D341Med (cell line): ENCODE results near the gene INTS3.
A peak's percentile ranks its signal among the peaks of the same experiment; 100 is the strongest.
"Not testable (repeated sequence)": the region's sequence is repeated elsewhere in the genome, so short reads cannot be mapped to it uniquely, and the experiment has no call there.

Experiments used
- DNase-seq: peaks from one replicate; pipeline ENCODE4 v3.0.0; 2012; ENCODE audit warnings: low spot score

Gene INTS3

DNA sequence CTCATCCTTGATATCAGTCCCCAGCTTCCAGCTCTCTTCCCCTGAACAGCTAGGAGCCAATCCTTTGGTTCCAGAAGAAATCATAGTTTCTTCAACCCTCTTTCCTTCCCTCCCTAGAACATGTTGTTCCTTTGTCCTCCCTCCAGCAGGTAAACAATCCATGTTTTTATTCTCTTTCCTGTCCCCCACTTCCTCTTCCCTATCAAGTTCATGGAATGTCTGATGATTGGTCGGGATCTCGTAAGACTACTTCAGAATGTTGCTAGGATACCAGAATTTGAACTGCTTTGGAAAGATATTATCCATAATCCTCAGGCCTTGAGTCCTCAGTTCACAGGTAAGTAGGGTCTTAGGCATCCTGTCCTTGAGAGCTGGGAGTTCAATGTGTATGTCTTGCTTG is 24.2 kb downstream of the INTS3 start:
- no peak for DNase-seq

DNA sequence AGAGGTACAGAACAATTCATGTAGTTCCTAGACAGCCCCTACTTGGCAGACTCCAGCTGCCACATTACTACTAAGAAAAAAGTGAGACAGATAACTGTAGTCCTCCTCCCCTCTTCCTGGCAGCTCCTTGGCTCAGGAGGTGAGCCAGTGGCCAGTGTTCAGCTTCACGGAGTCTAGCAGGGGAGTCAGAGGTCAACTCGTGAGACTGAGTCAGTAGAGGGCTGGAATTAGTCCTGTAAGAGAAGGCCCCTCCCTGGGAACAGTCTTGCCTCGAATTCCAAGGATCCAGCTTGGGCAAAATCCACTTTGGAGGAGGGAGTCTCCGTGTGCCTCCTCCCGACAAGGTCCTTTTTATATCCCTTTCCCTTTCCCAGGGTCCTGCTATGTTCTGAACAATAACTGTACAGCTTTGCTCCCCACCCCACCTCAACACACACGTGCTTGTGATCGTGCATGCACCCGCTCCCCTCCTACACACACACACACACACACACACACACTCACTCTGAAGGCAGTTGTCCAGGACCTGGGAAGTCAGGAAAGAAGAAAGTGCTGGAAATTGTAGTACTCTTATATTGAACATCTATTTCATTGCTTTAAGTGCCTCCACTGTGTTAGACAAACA is 24.8 kb downstream of the INTS3 start:
- no peak for DNase-seq

DNA sequence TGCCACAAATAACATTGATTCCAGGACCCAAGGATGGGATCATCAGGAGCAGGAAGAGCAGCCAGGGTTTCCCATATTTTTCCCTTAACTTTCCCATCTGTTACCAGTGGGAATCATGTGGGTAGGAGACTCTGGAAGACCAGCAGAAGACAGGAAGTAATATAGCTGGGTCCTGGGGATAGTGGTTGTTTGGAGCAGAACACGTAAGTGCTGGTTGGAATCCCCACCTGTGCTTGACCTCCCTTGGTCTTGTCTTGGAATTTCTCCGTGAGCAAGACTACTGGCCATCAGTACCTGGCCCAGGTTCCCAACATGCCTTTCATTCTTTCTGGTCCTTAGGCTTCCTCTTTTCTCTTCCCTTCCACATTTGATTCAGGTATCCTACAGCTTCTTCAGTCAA is 26.4 kb downstream of the INTS3 start:
- no peak for DNase-seq

DNA sequence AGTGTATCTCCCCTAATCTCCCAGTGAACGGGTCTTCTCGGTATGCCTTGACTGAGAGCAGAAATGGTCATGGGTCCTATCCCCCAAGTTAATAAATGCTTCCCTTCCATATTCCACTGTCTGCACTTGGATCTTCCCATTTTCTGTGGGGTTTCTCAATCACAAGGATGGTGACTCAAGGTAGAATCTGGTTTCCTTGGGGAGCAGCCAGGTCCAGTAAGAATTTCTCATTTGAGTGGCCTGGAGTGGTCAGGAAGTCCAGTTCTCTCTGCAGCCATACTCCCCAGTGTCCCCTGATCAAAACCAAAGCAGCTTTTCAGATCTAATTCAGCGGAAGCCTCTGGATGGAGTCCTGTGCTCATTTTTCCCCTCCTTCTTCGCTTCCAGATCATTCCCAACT is 32.6 kb downstream of the INTS3 start:
- no peak for DNase-seq

DNA sequence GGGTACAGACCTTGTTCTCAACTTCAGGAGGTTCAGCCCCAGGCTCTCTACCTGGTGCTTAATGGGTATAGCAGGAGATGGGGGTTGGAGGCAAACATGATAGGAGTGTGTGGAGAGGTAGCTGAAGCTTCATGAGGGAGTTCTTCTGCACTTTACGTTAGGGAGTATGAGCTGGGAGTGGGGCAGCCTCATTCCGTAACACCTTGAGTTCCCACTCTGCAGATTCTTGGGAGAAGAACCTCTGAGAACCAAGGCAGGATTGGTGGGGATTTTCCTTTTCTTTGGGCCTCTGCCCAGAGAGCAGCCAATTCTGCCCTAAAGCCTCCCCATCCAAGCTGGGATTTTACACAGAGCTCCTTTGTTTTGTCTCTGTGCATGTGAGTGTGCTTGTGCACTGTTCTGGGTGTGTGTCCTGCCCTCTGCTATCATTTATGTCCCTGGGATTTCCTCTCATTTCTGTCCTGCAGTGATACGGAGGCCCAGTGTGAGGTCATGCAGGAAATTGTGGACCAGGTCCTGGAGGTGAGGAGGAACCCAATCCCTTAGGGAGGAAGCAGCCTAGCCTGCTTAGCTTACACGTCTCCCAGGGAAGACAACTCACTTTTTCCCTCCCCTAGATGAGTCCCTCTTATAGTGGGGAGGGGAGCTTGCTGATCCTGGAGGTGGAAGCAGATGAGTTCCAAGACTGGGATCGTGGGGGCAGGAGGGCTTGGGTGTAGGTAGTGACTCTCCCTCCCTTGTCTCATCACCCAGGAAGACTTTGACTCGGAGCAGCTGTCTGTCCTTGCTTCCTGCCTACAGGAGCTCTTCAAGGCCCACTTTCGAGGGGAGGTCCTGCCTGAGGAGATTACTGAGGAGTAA is 35.7 kb downstream of the INTS3 start:
- no peak for DNase-seq

DNA sequence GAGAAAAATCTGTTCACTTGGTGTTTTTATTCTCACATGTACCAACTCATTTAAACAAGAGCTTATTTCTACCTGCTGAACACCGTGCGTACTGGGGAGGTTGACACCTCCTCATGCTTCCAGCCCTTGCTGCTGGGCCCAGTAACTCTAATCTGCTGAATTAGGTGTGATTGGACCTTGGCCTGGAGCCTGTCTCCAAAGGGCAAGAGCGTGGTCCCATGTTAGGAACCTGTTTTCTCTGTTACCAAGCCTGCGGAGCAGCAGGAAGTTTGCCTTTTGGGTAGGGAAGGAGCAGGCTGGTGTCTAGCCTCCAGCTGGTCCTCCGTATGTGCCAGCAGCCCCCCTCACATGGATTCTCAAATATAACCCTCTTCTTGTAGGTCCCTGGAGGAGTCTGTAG is 36.5 kb downstream of the INTS3 start:
- DNase-seq, result no peak

DNA sequence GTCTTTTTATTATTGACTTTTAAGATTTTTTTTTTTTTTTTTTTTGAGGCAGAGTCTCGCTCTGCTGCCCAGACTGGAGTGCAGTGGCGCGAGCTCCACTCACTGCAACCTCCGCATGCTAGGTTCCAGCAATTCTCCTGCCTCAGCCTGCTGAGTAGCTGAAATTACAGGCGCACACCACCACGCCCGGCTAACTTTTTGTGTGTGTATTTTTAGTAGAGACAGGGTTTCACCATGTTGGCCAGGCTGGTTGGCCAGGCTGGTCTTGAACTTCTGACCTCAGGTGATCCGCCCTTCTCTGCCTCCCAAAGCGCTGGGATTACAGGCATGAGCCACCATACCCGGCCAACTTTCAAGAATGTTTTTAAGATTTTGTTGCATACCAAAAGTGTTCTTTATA is 38.8 kb downstream of the INTS3 start:
- not testable (repeated sequence) for DNase-seq

DNA sequence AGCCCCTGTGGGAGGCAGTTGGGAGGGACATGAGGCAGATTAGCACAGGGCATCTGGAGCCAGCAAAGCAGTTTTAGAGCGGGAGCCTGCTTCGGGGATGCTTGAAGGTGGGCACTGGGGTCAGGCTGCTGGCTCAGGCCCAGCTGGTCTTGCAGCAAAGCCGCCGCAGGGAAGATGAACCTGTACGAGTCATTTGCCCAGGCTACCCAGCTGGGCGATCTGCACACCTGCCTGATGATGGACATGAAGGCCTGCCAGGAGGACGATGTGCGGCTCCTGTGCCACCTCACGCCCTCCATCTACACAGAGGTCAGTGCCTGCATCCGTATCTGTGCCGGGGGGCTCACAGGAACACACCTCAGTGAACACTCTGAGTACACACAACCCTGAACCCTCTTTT is 39.7 kb downstream of the INTS3 start:
- DNase-seq, result no peak

DNA sequence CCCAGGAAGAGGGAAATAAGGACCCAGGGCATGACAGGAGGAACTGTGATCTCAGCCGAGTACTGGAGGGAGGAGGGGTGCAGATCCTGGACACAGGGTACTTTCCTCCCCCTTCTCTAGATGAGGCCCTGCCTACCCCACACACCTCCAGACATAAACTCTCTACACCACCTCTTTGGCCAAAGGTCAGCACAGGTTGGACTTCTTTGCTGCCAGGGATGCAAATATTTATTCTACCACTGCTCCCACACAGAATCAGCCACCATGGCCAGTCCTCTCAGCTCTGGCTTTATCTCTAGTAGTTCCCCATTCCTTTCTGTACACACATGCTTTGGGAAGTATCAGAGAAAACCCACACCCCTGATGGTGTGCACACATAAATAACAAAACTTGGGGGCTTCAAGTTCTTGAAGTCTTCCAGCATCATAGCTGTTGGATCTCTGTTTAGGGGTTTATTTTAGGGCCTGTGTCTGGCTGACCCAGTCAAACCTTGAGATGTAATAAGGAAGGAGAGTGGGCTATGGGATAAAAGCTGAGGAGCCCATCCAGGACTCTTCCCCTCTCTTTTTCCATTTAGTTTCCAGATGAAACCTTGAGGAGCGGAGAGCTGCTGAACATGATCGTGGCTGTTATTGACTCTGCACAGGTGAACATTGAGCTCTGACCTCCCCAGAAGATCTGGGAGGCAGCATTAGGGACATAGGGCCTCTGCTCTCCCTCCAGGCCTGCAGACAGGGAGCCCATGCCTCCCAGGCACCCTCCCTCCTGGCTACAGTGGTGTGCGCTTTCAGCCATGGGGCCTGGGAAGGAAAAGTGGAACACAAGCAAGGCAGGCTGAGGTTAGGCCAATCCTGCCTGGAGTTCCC is 40.7 kb downstream of the INTS3 start:
- no peak for DNase-seq

DNA sequence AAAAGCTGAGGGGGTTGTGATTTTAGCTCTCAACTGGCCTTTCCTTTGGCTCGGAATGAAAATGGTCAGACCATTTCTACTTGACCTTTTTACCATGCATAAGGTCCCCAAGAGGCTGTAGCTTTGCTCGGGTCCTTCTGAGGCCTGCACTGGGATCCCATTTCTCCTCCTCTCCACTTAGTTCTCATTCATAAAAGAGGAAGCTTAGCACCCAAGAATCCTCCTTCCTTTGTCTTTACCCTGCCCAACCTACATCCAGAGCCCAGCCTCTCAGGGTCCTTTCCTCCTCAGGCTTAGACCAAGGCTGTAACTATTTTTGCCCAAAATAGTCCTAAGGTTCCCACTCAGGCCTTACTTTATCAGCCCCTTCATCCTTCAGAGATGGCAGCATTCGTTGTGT is 41.4 kb downstream of the INTS3 start:
- no peak for DNase-seq

DNA sequence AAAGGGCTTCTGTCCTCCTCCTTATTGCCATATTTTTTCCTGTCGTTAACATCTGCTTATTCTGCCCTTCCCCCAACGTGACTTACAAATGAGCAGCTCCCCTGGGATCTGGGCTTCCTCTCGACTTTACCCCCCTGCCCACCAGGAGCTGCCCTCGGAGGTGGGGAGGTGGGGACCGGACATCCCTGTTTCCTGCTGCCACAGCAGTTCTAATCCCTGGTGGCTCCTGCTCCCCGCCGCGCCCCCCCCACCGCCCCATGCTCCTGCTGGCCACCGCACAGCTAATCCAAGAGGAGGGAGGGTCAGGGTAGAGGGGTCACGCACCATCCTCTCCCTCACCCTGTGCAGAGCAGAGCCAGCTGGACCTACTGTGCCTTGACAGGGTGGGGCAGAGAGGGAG is 42.9 kb downstream of the INTS3 start:
- no peak for DNase-seq

DNA sequence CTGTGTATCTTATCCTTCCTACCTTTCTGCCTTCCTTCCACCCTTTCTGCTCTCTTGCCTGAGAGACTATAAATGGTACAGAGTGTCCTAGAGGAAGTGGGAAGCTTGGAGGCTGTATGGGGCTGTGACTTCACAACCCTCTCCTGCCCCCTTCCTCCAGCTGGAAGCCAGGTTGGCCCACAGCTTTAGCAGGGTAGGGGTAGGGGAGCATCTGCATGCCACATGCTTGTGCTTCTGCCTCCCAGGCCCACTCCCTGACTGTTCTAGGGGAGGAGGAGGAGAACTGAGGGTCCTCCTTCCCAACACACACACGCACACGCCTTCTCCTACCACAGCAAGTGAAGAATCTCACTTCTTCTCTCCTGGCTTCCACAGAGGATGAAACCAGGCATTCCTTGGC is 43.4 kb downstream of the INTS3 start:
- DNase-seq, result no peak

DNA sequence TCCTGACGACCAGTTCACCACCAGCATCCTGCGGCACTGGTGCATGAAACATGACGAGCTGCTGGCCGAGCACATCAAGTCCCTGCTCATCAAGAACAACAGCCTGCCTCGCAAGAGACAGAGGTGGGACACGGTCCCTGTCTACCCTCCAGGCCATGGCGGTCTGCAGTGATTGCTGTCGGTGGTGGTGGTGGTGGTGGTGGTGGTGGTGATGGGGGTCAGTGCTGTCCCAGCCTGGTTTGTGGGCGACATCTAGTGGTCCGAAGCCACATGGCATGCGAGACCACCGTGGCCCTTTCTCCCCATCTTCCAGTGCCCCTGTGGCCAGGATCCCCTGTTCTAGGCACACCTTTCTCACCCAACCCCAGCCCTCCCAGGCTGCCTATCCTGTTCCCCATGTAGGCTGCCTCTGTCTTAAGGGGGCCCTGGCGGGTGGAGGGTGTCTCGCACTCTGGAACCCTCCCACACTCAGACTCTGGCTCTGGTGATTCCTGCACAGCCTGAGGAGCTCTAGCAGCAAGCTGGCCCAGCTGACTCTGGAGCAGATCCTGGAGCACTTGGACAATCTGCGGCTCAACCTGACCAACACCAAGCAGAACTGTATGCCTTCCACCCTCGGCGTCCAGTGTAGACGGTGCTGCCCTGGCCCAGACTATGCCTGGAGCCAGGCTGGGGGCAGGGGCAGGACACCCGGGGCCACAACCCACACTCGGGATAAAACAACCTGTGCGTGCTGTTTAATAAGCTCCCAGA is 44.2 kb downstream of the INTS3 start:
- peak; percentile 69 for DNase-seq

DNA sequence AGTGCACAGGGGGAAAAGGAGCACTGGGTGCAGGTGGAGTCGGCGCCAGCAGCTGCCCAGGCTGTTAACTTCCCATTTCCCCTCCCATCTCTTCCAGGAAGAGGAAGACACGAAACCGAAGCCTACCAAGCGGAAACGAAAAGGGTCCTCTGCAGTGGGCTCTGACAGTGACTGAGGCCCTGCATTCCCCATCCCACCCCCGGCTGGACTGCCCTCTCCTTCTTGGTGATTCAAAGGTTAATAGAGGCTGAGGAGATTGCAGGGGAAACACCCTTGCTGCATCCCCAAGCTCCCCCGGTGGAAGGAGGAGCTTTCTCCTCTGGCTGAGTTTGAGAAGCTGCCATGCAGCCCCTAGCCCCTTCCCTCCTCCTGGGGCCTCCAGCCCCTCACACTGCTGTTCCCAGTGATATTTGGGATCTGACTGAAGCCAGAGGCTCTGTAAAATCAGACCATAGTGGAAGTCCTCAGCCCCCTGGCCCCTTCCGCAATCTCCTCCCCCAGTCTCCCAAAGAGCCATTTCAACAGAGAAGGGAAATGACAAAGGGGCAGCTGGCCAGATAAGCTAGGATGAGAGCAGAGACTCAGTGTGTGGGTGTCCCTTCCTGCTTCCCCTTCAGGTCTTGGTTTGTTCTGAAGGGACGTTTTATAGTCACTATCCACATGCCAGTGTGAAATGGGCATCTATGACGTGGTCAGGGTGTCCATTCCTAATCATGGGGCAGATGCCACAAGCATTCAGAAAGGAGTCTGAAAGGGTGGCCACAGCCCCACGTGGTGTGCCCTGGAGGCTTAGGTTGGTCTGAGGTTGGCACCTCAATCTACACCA is 45.5 kb downstream of the INTS3 start:
- no peak for DNase-seq

DNA sequence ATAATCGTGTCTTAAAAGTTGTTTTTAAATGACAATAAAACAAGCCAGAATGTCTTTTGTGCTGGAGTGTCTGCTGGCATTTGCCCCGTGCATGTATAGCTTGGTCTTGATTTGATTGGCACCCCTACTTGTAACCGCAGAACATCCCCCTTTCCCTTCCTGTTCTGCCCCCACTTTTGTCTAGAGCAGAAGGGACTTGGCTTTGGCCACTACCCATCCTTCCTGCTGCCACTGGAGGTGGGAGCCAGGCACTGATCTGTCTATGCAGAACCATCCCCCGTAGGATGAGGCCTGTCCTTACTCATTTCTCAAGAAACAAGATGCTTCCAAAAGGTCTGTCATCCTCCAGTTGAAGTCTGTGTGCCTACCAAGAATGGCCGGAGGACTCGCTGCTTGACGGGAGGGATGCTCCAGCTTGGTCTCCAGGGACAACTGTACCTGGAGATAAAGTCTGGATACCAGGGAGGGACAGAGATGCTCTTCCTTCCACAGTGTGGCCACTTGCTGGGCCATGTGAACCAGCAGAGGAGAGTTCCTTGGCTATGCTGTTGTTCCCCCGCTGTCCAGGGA is 46.3 kb downstream of the INTS3 start:
- no peak for DNase-seq

DNA sequence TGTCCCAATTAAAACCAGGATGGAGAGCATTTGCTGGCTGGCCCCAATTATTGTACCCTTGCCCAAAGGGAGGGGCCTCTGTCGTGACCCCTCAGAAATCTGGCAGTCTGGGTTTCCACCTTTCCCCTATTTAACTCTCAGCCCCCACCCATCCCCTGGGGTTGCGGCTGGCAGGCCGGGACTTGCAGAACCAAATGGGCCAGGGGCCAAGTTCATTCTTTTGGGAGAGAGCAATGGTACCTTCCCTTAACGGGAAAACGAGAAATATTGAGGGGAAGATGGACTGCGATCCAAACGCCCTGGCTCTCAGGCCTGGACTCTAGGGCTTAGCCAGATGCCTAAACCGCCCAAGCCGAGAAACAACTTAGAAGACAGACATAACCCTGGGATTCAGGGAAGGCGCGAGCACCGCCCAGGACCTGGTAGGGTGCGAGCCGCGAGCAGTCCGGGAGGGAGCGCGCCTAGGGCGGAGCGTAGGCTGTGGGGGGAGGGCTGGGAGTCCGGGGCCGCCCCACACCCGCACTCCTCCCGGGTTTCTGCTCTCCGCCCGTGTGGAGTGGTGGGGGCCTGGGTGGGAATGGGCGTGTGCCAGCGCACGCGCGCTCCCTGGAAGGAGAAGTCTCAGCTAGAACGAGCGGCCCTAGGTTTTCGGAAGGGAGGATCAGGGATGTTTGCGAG is 47.1 kb downstream of the INTS3 start, which contains the start of gene SLC27A3:
SLC27A3 (plus strand) TSS at position 628 of the 678 bp plus-strand sequence. CDS start 91 bp downstream, outside the sequence.
- DNase-seq, result peak; percentile 71

DNA sequence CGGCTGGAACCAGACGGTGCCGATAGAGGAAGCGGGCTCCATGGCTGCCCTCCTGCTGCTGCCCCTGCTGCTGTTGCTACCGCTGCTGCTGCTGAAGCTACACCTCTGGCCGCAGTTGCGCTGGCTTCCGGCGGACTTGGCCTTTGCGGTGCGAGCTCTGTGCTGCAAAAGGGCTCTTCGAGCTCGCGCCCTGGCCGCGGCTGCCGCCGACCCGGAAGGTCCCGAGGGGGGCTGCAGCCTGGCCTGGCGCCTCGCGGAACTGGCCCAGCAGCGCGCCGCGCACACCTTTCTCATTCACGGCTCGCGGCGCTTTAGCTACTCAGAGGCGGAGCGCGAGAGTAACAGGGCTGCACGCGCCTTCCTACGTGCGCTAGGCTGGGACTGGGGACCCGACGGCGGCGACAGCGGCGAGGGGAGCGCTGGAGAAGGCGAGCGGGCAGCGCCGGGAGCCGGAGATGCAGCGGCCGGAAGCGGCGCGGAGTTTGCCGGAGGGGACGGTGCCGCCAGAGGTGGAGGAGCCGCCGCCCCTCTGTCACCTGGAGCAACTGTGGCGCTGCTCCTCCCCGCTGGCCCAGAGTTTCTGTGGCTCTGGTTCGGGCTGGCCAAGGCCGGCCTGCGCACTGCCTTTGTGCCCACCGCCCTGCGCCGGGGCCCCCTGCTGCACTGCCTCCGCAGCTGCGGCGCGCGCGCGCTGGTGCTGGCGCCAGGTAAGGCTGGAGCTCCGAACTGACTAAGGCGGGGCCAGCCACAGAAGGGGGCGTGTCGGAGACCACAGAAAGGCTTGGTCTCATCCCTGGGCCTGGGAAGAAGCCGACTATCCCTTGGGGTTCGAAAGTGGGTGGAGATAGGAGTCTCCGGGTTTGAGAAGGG is 47.8 kb downstream of the INTS3 start:
- DNase-seq, result peak; percentile 84

DNA sequence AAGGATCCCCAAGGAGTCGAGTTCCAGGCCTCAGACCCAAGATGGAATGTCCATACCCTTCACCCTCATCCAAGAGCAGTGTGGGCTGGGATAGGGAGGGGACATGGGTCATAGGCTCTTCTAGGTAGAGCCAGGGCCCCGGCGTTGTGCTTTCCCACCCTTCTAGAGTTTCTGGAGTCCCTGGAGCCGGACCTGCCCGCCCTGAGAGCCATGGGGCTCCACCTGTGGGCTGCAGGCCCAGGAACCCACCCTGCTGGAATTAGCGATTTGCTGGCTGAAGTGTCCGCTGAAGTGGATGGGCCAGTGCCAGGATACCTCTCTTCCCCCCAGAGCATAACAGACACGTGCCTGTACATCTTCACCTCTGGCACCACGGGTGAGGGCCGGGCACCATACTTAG is 48.5 kb downstream of the INTS3 start:
- no peak for DNase-seq

DNA sequence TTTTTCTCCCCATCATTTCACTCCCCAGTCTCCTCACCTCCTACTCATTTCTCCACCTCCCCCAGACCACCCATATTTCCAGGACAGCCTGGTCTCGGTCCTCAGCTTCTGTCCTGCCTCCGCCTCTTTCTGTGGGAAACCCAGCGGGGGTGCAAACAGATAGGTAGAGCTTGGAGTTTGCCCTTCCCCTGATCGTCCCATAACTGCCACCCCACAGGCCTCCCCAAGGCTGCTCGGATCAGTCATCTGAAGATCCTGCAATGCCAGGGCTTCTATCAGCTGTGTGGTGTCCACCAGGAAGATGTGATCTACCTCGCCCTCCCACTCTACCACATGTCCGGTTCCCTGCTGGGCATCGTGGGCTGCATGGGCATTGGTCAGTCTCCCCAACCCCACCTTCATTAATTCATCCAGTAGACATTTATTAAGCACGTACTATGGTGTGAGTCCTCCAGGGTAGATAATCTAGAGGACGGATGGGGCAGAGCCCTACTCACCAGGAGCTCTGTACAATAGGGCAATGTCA is 49.1 kb downstream of the INTS3 start:
- DNase-seq, result no peak
